NT2/D1 (cell line): Measurements from ENCODE around the gene PRSS27.
A peak's percentile ranks its signal among the peaks of the same experiment; 100 is the strongest.

Source experiments
- DNase-seq: peaks from one replicate; pipeline ENCODE4 v3.0.0-alpha.2; 2011; ENCODE audit warnings: low read depth, low spot score
- H3K27me3 ChIP-seq: 2 replicates; pipeline ENCODE4 v1.6.0; 2011; ENCODE audit warnings: mild to moderate bottlenecking; ENCODE audit not compliant: insufficient read length, insufficient read depth
- H3K36me3 ChIP-seq: 2 replicates; pipeline ENCODE4 v1.6.1; 2011; ENCODE audit warnings: mild to moderate bottlenecking, low read length, mixed read lengths; ENCODE audit not compliant: insufficient read depth, insufficient read length
- H3K4me1 ChIP-seq: 2 replicates; pipeline ENCODE4 v1.5.1; 2011; ENCODE audit not compliant: insufficient read depth, insufficient read length
- H3K4me3 ChIP-seq: 2 replicates; pipeline ENCODE4 v1.5.1; 2011; ENCODE audit warnings: low read depth; ENCODE audit not compliant: insufficient read length
- H3K9ac ChIP-seq: 2 replicates; pipeline ENCODE4 v1.6.0; 2011; ENCODE audit warnings: low read depth; ENCODE audit not compliant: insufficient read length
- H3K9me3 ChIP-seq: 2 replicates; pipeline ENCODE4 v1.5.1; 2011; ENCODE audit warnings: mild to moderate bottlenecking, low read length; ENCODE audit not compliant: insufficient read depth
- SUZ12 ChIP-seq: IDR thresholded peaks from 2 replicates; pipeline ENCODE4 v1.6.1; 2011; ENCODE audit not compliant: insufficient read length, insufficient read depth; ENCODE audit errors: extremely low read depth
- YY1 ChIP-seq: IDR thresholded peaks from 2 replicates; pipeline ENCODE4 v1.6.1; 2011; ENCODE audit not compliant: insufficient read length, insufficient read depth
- ZNF274 ChIP-seq: IDR thresholded peaks from 2 replicates; pipeline ENCODE4 v1.6.1; 2011; ENCODE audit warnings: mild to moderate bottlenecking, low read depth, low read length

The PRSS27 gene

DNA sequence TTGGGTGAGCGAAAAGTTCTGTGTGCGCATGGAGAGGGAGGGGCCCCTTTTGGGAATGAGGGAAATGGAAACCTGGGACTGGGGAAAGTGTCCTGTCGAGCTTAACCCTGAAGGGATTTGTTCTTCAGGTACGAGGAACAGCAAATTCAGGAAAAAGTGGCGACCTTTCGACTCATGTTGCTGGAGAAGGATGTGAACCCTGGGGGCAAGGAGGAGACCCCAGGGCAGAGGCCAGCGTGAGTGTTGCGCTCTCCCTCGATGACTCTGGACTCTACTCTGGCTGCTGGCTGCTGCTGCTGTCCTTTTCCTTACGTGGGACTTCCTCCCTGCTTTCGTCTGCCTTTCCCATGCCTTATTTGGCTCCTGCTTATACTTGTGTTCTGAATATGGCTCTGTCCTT, 37.3 kb upstream of the PRSS27 start:
- Histone ChIP-seq H3K9me3 (peaks cover 13% of the 10 kb centered on the region; the same call in 1 of the 2 replicates), H3K4me1 (peaks cover 8% of the 10 kb centered on the region), H3K27me3 (no peaks in the 10 kb centered on the region), H3K4me3 (no peak overlapping the region), H3K36me3 (peaks cover 89% of the 10 kb centered on the region), H3K9ac (no peak overlapping the region)
- no peak for DNase-seq
- no peak for TF ChIP-seq SUZ12
- no peak for TF ChIP-seq YY1
- TF ChIP-seq ZNF274: no peak

- Histone ChIP-seq H3K36me3 (peaks cover 80% of the 10 kb centered on the region), H3K9me3 (peaks cover 5% of the 10 kb centered on the region; the same call in 1 of the 2 replicates), H3K4me1 (peaks cover 8% of the 10 kb centered on the region), H3K27me3 (no peaks in the 10 kb centered on the region), H3K4me3 (no peak overlapping the region), H3K9ac (peak overlapping the region; percentile 36)
- TF ChIP-seq SUZ12: no peak
- DNase-seq: no peak
Observed at GRCh38 chr16:2756288-2757015, 36.4 kb upstream of the PRSS27 start.

- Histone ChIP-seq H3K4me3 (peak overlapping the region; percentile 12), H3K9me3 (no peaks in the 10 kb centered on the region; the same call in 1 of the 2 replicates), H3K4me1 (peaks cover 8% of the 10 kb centered on the region), H3K9ac (peak overlapping the region; percentile 27), H3K27me3 (no peaks in the 10 kb centered on the region), H3K36me3 (peaks cover 67% of the 10 kb centered on the region)
- DNase-seq: no peak
- TF ChIP-seq SUZ12 (no peak), ZNF274 (no peak), YY1 (no peak)
Observed at GRCh38 chr16:2755158-2755557, 35.1 kb upstream of the PRSS27 start.

DNA sequence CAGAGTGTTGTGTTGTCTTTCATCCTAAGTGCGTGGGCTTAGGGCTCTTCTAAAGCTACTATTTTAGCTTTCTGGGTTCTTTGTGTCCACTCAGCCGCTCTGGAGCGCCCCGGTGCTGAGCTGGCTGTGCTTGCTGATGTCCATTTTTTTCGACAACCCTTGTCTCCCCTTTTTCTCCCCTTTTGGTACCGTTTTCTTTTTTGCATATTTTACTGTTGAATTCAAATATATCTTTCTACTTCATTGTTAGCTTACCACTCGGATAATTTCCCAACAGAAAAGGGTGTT, 33.7 kb upstream of the PRSS27 start:
- DNase-seq: no peak
- Histone ChIP-seq H3K27me3 (no peaks in the 10 kb centered on the region), H3K9ac (peak overlapping the region; percentile 100), H3K9me3 (no peaks in the 10 kb centered on the region), H3K4me3 (peak overlapping the region; percentile 98), H3K36me3 (peaks cover 67% of the 10 kb centered on the region), H3K4me1 (peaks cover 8% of the 10 kb centered on the region)
- TF ChIP-seq SUZ12 (no peak), ZNF274 (no peak), YY1 (no peak)

GRCh38 chr16:2752850-2753732, 33.1 kb upstream of the PRSS27 start:
- DNase-seq: peak; percentile 50
- H3K9ac ChIP-seq: peak overlapping the region; percentile 100
- peaks cover 61% of the 10 kb centered on the region for H3K36me3 ChIP-seq

GRCh38 chr16:2752035-2752849, 32.2 kb upstream of the PRSS27 start, which contains the start of gene SRRM2:
SRRM2 (plus strand) TSS chr16:2752638; CDS start chr16:2756365, 3,727 bp downstream.
- Histone ChIP-seq H3K36me3 (peaks cover 53% of the 10 kb centered on the region), H3K9ac (peak within 1 kb of the TSS; percentile 100), H3K4me1 (peaks cover 8% of the 10 kb centered on the region), H3K4me3 (peak within 1 kb of the TSS; percentile 98), H3K27me3 (no peaks in the 10 kb centered on the region), H3K9me3 (no peaks in the 10 kb centered on the region)
- DNase-seq: peak; percentile 95
- TF ChIP-seq SUZ12 (no peak), YY1 (peak; percentile 94)

More at GRCh38 chr16:2752850-2753732, 33.1 kb upstream of the PRSS27 start:
- Histone ChIP-seq H3K9me3 (no peaks in the 10 kb centered on the region), H3K27me3 (no peaks in the 10 kb centered on the region), H3K4me3 (peak overlapping the region; percentile 98), H3K4me1 (peaks cover 8% of the 10 kb centered on the region)
- TF ChIP-seq YY1 (no peak), ZNF274 (no peak)
